Calu3 (cell line): ENCODE results near the gene C6orf47. TPM values are rescaled to one million over a fixed set of nuclear protein-coding genes. Genes with fewer than 3 reads are reported as not detected.

ENCODE experiments used
- BruUV-seq: library from RNA; stranded (reverse); fragments of 400-500 nt; replicated peaks from 2 replicates; lab custom pipeline; 2021; lab: Mats Ljungman, UMichigan
- CTCF ChIA-PET: fragments of 300-600 bp; sonication (Branson Sonifier 250); formaldehyde crosslinking; loops from one replicate; lab custom pipeline; 2022; ENCODE audit warnings: antibody characterized with exemption; lab: Charles Lee
- DNase-seq: peaks from one replicate; pipeline ENCODE4 v3.0.0; 2022
- H3K27ac Mint-ChIP-seq: one replicate; pipeline ENCODE4 v1.8.0; 2022; ENCODE audit warnings: mixed read lengths; ENCODE audit not compliant: unreplicated experiment
- H3K27me3 Mint-ChIP-seq: one replicate; pipeline ENCODE4 v1.8.0; 2022; ENCODE audit warnings: mixed read lengths; ENCODE audit not compliant: unreplicated experiment
- H3K36me3 Mint-ChIP-seq: one replicate; pipeline ENCODE4 v1.8.0; 2022; ENCODE audit warnings: mild to moderate bottlenecking, moderate library complexity, mixed read lengths; ENCODE audit not compliant: insufficient read depth, unreplicated experiment
- H3K4me1 Mint-ChIP-seq: one replicate; pipeline ENCODE4 v1.8.0; 2022; ENCODE audit warnings: mild to moderate bottlenecking, low read depth, mixed read lengths; ENCODE audit not compliant: unreplicated experiment
- H3K4me3 Mint-ChIP-seq: one replicate; pipeline ENCODE4 v1.8.0; 2022; ENCODE audit warnings: mild to moderate bottlenecking, low read depth, moderate library complexity, mixed read lengths; ENCODE audit not compliant: unreplicated experiment
- H3K9me3 Mint-ChIP-seq: one replicate; pipeline ENCODE4 v1.8.0; 2022; ENCODE audit warnings: low read depth, mixed read lengths; ENCODE audit not compliant: unreplicated experiment
- CTCF ChIP-seq: fragments of 200-600 bp; IDR thresholded peaks from one replicate; pipeline ENCODE4 v1.8.0; 2022; ENCODE audit warnings: antibody characterized with exemption; ENCODE audit not compliant: unreplicated experiment
- intact Hi-C: fragments of 100-400 bp; cut with micrococcal nuclease; formaldehyde crosslinking; loops from one replicate; pipeline ENCODE4 v1.10.0; 2022; ENCODE audit not compliant: unreplicated experiment
- total RNA-seq: library from RNA; stranded (reverse); gene quantifications from 2 replicates; pipeline ENCODE4 v1.2.3, GENCODE V29; 2022

C6orf47 gene
- total RNA-seq, 1 experiment from 2014 or later, result 40.3 TPM

- CTCF ChIA-PET, result interaction anchor here (0.6 kb wide), 1 partner anchor 33 kb away, joined by 4 read pairs; no protein-coding TSS in a partner anchor
- no peak for TF ChIP-seq CTCF
- H3K4me1 Mint-ChIP-seq, result no peaks in the 10 kb centered on the region
- no peaks in the 10 kb centered on the region for H3K27me3 Mint-ChIP-seq
- H3K27ac Mint-ChIP-seq, result no peak overlapping the region
- no peaks in the 10 kb centered on the region for H3K9me3 Mint-ChIP-seq
- no peak for DNase-seq
- peaks cover 90% of the 10 kb centered on the region for H3K36me3 Mint-ChIP-seq
- H3K4me3 Mint-ChIP-seq, result no peak overlapping the region
- BruUV-seq, result no TSS peak
- intact Hi-C loops, result no loop called here
Measured at GRCh38 chr6:31643818-31644454, 16.6 kb downstream of the C6orf47 start.

- no peaks in the 10 kb centered on the region for H3K9me3 Mint-ChIP-seq
- peaks cover 90% of the 10 kb centered on the region for H3K36me3 Mint-ChIP-seq
- no peak overlapping the region for H3K27ac Mint-ChIP-seq
- H3K27me3 Mint-ChIP-seq, result no peaks in the 10 kb centered on the region
- no peak for DNase-seq
- no TSS peak for BruUV-seq
- H3K4me1 Mint-ChIP-seq, result no peaks in the 10 kb centered on the region
- H3K4me3 Mint-ChIP-seq, result no peak overlapping the region
- CTCF ChIA-PET, result no interaction called here
- TF ChIP-seq CTCF, result no peak
- intact Hi-C loops, result no loop called here
Measured at GRCh38 chr6:31642798-31643570, 17.6 kb downstream of the C6orf47 start.

GRCh38 chr6:31641370-31641769 is 19.2 kb downstream of the C6orf47 start:
- DNase-seq, result no peak
- Mint-ChIP-seq H3K36me3 (peaks cover 90% of the 10 kb centered on the region), H3K4me3 (no peak overlapping the region), H3K27me3 (no peaks in the 10 kb centered on the region), H3K9me3 (no peaks in the 10 kb centered on the region), H3K27ac (no peak overlapping the region), H3K4me1 (no peaks in the 10 kb centered on the region)
- intact Hi-C loops, result no loop called here
- CTCF ChIA-PET, result no interaction called here
- no TSS peak for BruUV-seq
- TF ChIP-seq CTCF, result no peak

GRCh38 chr6:31640612-31641011 is 20.0 kb downstream of the C6orf47 start:
- Mint-ChIP-seq H3K9me3 (no peaks in the 10 kb centered on the region), H3K36me3 (peaks cover 92% of the 10 kb centered on the region), H3K27ac (no peak overlapping the region), H3K27me3 (no peaks in the 10 kb centered on the region), H3K4me1 (no peaks in the 10 kb centered on the region), H3K4me3 (no peak overlapping the region)
- TF ChIP-seq CTCF, result no peak
- CTCF ChIA-PET, result interaction anchor here (1.4 kb wide), 1 partner anchor 20 kb away, joined by 3 read pairs; the partner anchor contains the start of gene C6orf47
- intact Hi-C loops, result no loop called here
- DNase-seq, result no peak
- TSS peak; percentile 77 for BruUV-seq
